GM19043 (cell line): ENCODE results near the gene PPP1R13B.
"Not testable (repeated sequence)": the region's sequence is repeated elsewhere in the genome, so short reads cannot be mapped to it uniquely, and the experiment has no call there.

Source experiments
- ATAC-seq: cut with Tn5 transposase; IDR thresholded peaks from one replicate; pipeline ENCODE4 v1.9.1; 2021; ENCODE audit warnings: low read depth; ENCODE audit not compliant: unreplicated experiment

PPP1R13B gene

GRCh38 chr14:103847451-103848174, at the start of gene PPP1R13B:
PPP1R13B (minus strand) TSS chr14:103847575; CDS start chr14:103847307, 268 bp downstream.
- ATAC-seq = peak; percentile 80

GRCh38 chr14:103896578-103896977, 49.2 kb upstream of the PPP1R13B start:
- no peak for ATAC-seq

GRCh38 chr14:103894723-103895059, 47.3 kb upstream of the PPP1R13B start:
- ATAC-seq = no peak

- ATAC-seq = no peak
Measured at GRCh38 chr14:103894034-103894722, 46.8 kb upstream of the PPP1R13B start.

- ATAC-seq = no peak
Measured at GRCh38 chr14:103892247-103892646, 44.9 kb upstream of the PPP1R13B start.

- ATAC-seq = no peak
Measured at GRCh38 chr14:103891667-103892215, 44.4 kb upstream of the PPP1R13B start.

- ATAC-seq = no peak
Measured at GRCh38 chr14:103890821-103891666, 43.7 kb upstream of the PPP1R13B start.

GRCh38 chr14:103890052-103890371, 42.6 kb upstream of the PPP1R13B start:
- ATAC-seq = no peak

- ATAC-seq = no peak
Measured at GRCh38 chr14:103889313-103890051, 42.1 kb upstream of the PPP1R13B start.

GRCh38 chr14:103889002-103889312, 41.6 kb upstream of the PPP1R13B start:
- ATAC-seq = not testable (repeated sequence)

GRCh38 chr14:103887557-103888115, 40.3 kb upstream of the PPP1R13B start:
- no peak for ATAC-seq

- ATAC-seq = no peak
Measured at GRCh38 chr14:103887170-103887501, 39.8 kb upstream of the PPP1R13B start.

- ATAC-seq = no peak
Measured at GRCh38 chr14:103886304-103887169, 39.2 kb upstream of the PPP1R13B start.

GRCh38 chr14:103885509-103885932, 38.1 kb upstream of the PPP1R13B start:
- no peak for ATAC-seq

- ATAC-seq = no peak
Measured at GRCh38 chr14:103884854-103885253, 37.5 kb upstream of the PPP1R13B start.

GRCh38 chr14:103883263-103883523, 35.8 kb upstream of the PPP1R13B start:
- ATAC-seq = no peak

- no peak for ATAC-seq
Measured at GRCh38 chr14:103882503-103883262, 35.3 kb upstream of the PPP1R13B start.

GRCh38 chr14:103881268-103882201, 34.2 kb upstream of the PPP1R13B start:
- ATAC-seq = no peak
